GM12864 (cell line): ENCODE data around the gene PGA4.
"Not testable (repeated sequence)": the region's sequence is repeated elsewhere in the genome, so short reads cannot be mapped to it uniquely, and the experiment has no call there.

ENCODE experiments used
- DNase-seq: peaks from one replicate; pipeline ENCODE4 v3.0.0-alpha.2; 2011; ENCODE audit warnings: low read depth
- H3K4me3 ChIP-seq: 2 replicates; pipeline ENCODE4 v1.5.1; 2011; ENCODE audit warnings: mild to moderate bottlenecking, low read depth, low read length, control low read depth
- CTCF ChIP-seq: IDR thresholded peaks from 2 replicates; pipeline ENCODE4 v1.5.1; 2011; ENCODE audit warnings: low read depth, mild to moderate bottlenecking, moderate library complexity, low read length, control low read depth, inconsistent platforms; ENCODE audit errors: missing control alignments

Gene PGA4

DNA sequence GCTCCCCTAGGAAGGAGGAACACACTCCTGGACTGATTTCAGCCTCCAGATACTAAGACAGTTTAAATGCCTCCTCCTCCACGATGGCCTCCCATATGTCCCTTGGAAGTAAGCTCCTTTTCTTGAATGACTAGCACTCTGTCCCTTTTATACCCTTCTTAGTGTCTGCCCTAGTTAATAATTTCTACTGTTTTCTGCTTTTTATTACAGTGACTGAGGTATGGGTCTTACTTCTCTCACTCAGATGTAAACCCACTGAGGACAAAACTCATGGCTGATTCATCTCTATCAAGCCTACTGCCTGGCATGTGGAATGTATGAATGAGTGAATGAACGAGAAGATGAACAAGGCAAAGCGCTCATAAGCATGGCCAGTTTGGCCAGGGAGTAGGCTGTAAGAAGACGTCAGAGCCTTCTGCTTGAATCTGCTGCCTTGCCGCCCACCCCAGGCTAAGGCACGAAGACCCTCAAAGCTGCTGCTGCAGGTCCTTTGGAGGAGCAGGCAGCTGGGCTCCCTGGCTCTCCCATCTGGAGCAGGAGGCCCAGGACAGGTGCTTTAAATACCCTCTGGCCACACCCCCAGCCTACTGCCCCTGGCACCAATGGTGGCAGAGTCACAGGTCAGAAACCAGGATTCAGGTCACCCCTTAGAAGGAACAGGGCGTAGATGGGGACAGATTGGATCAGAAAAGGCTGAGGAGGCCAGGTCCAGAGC lies 27.0 kb upstream of the PGA4 start:
- DNase-seq = no peak
- no peak for TF ChIP-seq CTCF
- H3K4me3 ChIP-seq = no peak overlapping the region

- no peak overlapping the region for H3K4me3 ChIP-seq
- no peak for TF ChIP-seq CTCF
- DNase-seq = no peak
Observed at GRCh38 chr11:61195719-61196118, 26.4 kb upstream of the PGA4 start.

DNA sequence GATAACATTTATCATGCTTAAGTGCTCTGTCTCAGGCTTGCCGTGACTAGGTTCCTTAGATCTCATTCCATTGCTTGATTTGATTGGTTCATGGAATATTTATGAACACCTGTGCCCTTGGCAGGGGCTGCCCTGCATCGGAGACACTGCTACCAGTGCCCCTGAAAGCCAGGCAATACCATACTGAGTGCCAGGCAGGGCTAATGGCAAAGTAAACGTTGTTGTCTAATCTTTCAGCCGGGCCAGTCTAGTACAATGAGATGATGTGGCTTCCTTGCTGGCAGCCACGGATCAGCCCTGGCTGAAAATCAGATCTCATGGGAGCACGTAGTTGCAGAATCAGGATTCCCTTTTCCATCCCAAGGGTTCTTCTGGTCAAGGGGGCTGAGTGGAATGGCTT lies 23.8 kb upstream of the PGA4 start:
- H3K4me3 ChIP-seq = no peak overlapping the region
- no peak for DNase-seq
- no peak for TF ChIP-seq CTCF

DNA sequence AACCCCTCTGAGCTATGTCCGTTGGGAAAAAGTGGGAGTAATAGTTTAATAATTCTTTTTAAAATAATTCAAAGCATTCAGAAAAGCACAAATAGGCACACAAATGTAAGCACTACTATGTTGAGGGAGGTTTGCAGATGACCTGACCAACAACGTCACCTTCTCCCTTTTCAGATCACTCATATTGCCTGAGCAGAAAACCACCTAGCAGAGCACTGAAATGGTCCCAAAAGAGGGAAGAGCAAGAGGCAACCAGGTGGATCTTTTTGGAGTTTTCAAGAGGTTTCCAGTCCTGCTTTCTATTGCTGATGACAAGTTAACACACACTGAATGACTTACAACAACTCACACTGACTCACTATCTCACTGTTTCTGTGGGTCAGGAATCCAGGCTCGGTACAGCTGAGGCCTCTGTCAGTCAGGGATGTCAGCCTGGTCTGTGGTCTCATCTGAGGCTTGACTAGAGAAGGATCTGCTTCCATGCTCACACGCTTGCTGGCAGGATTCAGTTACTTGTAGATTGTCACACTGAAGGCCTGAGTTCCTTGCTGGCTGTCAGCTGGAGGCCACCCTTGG lies 23.1 kb upstream of the PGA4 start:
- H3K4me3 ChIP-seq = no peak overlapping the region
- TF ChIP-seq CTCF = no peak
- DNase-seq = no peak

- no peak overlapping the region for H3K4me3 ChIP-seq
- no peak for DNase-seq
- TF ChIP-seq CTCF = no peak
Observed at GRCh38 chr11:61201476-61201875, 20.7 kb upstream of the PGA4 start.

- DNase-seq, H3K4me3 ChIP-seq: not testable (repeated sequence)
Observed at GRCh38 chr11:61202950-61203746, 19.0 kb upstream of the PGA4 start, which contains the start of gene PGA3. PGA3 (plus strand) TSS chr11:61203515; CDS start chr11:61203565, 50 bp downstream.

DNA sequence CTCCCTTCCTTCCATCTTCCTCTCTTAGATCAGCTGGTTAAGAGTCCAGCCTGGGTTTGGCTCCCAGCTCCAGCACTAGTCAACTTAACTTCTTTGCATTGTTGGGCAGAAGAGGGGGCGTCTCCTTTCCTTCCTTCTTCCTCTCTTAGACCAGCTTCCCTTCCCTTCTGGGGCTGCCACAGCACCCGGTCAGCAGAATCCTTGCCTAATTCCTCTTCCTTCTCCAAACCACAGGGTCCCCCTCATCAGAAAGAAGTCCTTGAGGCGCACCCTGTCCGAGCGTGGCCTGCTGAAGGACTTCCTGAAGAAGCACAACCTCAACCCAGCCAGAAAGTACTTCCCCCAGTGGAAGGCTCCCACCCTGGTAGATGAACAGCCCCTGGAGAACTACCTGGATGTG lies 18.3 kb upstream of the PGA4 start:
- not testable (repeated sequence) for DNase-seq

DNA sequence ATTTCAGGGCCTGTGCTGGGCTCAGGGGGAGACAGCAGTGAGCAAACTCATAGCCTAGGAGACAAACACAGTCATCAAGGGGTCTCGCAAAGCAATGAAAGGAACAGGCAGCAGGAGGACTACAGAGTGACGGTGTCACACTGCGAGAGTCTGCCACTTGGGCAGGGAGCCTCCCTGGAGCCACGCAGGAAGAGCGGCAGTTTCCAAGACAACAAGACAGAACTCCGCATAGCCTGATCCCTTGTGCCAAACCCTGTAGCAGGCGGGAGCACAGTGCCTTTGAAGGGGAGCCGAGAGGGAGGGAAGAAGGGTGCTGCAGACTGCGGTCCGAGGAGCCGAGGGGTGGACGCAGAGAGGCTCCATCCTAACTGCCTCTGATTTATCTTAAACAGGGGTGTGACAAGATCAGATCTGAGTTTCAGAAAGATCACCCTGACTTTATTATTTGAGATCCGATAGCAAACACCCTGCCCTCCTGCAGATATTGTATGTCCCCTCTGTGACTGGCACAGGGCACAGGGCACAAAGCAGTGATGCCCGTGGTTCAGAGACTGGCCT lies 17.6 kb upstream of the PGA4 start:
- not testable (repeated sequence) for DNase-seq, H3K4me3 ChIP-seq

More for the DNA sequence above, 18.3 kb upstream of the PGA4 start:
- not testable (repeated sequence) for H3K4me3 ChIP-seq

- DNase-seq, H3K4me3 ChIP-seq: not testable (repeated sequence)
Observed at GRCh38 chr11:61207636-61208310, 14.4 kb upstream of the PGA4 start.

DNA sequence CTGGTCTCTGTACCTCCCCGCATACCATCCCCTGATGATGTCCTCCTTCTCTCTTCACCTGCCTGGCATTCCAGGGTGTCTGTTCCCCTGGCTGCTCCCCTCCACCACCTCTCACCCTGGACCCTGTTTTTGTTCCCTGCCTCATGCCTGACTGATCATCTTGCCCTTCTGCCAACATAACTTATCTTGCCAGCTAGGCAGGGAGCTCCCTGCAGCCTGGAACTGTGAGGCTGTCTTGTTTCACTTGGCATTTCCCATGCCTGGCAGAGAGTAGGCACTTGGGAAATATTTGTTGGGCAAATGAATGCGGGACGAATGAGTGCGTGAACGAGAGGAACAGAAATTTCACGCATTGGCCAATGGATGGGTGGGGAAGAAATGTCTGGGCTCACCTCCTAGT lies 11.5 kb upstream of the PGA4 start:
- not testable (repeated sequence) for H3K4me3 ChIP-seq, DNase-seq

DNA sequence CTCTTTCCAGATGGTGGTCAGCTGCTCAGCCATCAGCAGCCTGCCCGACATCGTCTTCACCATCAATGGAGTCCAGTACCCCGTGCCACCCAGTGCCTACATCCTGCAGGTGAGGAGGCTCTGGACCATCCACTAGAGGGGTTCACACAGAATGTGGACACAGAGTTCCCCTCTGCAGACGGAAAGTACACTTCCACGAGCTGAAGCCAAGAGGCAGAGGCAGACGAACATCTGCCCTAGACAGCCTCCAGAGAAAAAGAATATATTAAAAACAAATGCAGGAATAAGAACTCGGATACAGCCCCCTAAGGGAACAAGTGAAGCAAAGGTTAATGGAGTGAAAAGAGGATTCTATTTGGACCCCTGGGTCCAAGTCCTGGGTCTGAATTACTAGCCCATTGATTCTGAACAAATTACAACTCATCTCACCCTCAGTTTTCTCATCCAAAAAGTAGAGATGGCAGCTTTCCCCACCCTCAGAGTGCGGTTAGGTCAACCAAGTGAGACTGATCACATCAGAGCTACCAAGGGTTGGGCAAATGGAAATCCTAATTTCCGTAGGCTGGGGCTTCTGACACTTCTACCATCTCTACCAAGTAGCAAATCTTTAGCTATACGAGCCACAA lies 10.7 kb upstream of the PGA4 start:
- not testable (repeated sequence) for DNase-seq, H3K4me3 ChIP-seq
